Neural cell (in vitro differentiated cells): Measurements from ENCODE around the gene KIF21B.

Source experiments
- CTCF ChIP-seq: fragments of 450-650 bp; IDR thresholded peaks from 2 replicates; pipeline ENCODE4 v1.5.1; 2014; ENCODE audit warnings: antibody characterized with exemption, mild to moderate bottlenecking, moderate library complexity; ENCODE audit not compliant: poor library complexity, severe bottlenecking
- EP300 ChIP-seq: fragments of 450-650 bp; conservative IDR thresholded peaks from 2 replicates; pipeline ENCODE4 v1.6.1; 2014; ENCODE audit warnings: antibody characterized with exemption, mild to moderate bottlenecking, moderate library complexity; ENCODE audit not compliant: poor library complexity, severe bottlenecking
- POLR2AphosphoS5 ChIP-seq: IDR thresholded peaks from 2 replicates; pipeline ENCODE4 v1.6.1; 2012
- RAD21 ChIP-seq: fragments of 450-650 bp; conservative IDR thresholded peaks from 2 replicates; pipeline ENCODE4 v1.6.1; 2014; ENCODE audit warnings: antibody characterized with exemption, mild to moderate bottlenecking, moderate library complexity
- REST ChIP-seq: IDR thresholded peaks from 2 replicates; pipeline ENCODE4 v1.6.1; 2012; ENCODE audit warnings: borderline replicate concordance
- SMC3 ChIP-seq: fragments of 450-650 bp; conservative IDR thresholded peaks from 2 replicates; pipeline ENCODE4 v1.6.1; 2014; ENCODE audit warnings: antibody characterized with exemption, mild to moderate bottlenecking, moderate library complexity; ENCODE audit not compliant: poor library complexity
- TAF1 ChIP-seq: IDR thresholded peaks from 2 replicates; pipeline ENCODE4 v1.6.1; 2012; ENCODE audit warnings: low read depth

GRCh38 chr1:200991097-200991614, 32.4 kb downstream of the KIF21B start:
- TF ChIP-seq CTCF (no peak), SMC3 (no peak), POLR2AphosphoS5 (no peak), REST (no peak), RAD21 (no peak), EP300 (no peak), TAF1 (no peak)
